Measurements from ENCODE around the gene CPA4. TPM values are rescaled to one million over a fixed set of nuclear protein-coding genes. Genes with fewer than 3 reads are reported as not detected.

Gene CPA4, protein sequence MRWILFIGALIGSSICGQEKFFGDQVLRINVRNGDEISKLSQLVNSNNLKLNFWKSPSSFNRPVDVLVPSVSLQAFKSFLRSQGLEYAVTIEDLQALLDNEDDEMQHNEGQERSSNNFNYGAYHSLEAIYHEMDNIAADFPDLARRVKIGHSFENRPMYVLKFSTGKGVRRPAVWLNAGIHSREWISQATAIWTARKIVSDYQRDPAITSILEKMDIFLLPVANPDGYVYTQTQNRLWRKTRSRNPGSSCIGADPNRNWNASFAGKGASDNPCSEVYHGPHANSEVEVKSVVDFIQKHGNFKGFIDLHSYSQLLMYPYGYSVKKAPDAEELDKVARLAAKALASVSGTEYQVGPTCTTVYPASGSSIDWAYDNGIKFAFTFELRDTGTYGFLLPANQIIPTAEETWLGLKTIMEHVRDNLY
- total RNA-seq = 0.92 and 1.6 TPM in 2 replicates

DNA sequence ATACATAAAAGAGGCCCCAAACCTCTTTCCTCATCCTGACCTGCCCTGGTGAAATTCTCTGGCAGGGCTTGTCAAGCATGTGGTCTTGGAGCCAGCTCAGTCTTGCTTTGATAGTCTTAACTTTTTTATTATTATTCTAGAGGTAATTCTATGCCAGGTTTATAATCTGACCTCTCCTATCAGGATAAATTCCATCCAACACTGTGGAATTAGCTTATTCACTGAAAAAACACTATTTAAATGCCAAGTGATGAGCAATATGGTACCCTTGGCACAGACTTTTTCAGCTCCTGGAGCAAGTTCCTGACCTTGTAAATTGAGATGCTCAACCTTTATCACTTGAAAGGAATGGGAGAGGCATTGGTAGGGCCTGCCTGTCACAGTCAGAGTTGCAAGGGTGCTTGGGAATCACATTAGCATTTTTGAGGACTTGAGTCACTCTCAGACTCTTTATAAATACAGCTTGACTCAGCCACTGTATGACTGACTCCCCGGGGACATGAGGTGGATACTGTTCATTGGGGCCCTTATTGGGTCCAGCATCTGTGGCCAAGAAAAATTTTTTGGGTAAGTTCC is at the start of gene CPA4:
TSS of gene CPA4 (plus strand) at position 480 of the 576 bp plus-strand sequence. CDS start at position 500, 20 bp downstream.

DNA sequence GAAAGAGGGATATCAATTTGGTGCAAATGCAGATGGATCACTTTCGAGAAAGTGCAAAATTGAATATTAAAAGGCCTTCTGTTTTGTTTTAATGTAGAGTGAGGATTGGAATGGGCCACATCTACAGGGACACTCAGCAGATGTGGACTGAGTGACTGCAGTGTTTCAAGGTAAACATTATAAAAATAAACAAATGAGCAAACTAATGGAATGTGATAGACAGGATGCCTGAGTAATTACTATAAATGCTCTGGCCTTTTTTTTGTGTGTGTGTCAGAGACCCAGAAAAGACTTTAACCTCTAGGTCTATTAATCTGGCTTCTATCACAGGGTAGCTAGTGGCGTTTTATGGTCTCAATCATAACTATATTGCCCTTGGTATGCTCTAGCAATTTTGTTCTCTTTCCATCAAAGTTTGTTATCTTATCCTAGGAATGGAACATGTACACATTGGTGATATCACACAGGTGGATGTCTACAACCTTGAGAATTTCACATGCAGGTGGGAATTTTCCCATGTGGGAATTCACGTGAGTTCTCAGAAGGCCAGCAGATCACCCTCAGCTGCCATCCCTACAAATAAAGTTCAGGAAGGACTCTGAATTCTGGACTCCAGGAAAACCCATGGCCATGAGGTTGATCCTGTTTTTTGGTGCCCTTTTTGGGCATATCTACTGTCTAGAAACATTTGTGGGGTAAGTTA is 26.6 kb upstream of the CPA4 start, which contains the start of gene CPA2:
TSS of gene CPA2 (plus strand) at position 606 of the 703 bp plus-strand sequence. CDS start at position 625, 19 bp downstream.

DNA sequence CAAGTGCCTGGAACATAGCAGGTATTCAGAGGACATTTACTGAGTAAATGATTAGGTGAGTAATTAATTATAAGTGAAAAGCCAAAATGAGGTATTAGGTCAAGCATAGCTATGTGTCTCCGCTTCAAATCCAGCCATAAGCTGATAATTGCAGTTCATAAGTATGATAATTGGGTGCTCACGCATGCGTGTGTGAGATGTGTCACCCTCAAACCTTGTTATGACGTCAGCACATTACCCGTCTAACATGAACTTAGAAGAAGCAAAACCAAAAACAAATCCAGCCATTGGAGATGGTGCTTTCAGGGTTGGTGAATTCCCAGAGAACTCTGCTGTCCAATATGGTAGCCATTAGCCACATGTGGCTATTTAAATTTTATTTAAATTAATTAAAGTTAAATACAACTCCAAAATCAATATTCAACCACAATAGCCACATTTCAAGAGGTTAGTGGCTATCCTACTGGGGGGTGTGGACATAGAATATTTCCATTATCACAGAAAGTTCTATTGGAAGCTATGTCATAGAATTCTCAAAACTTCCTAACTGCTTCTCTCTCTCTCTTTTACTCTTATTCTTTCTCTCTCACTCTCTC is 51.4 kb downstream of the CPA4 start, which contains the start of gene CPA5:
TSS of gene CPA5 (plus strand) at position 546 of the 596 bp plus-strand sequence. CDS start 1,670 bp downstream, outside the sequence.

Other genes with a start within 250 kb of the CPA4 start
- 11.0 and 13.1 TPM in 2 replicates for gene ZC3HC1, start 241.8 kb upstream of the CPA4 start, total RNA-seq
- 24.8 and 28.0 TPM in 2 replicates for gene KLHDC10, start 222.6 kb upstream of the CPA4 start, total RNA-seq
- 7.8 and 8.9 TPM in 2 replicates for gene TMEM209, start 87.8 kb upstream of the CPA4 start, total RNA-seq
- not detected in 2 replicates for gene SSMEM1, start 85.3 kb upstream of the CPA4 start, total RNA-seq
- gene CPA2, start 26.3 kb upstream of the CPA4 start, total RNA-seq = not detected in 2 replicates
- gene CPA5, start 51.7 kb downstream of the CPA4 start, total RNA-seq = not detected in 2 replicates
- not detected in 2 replicates for gene CPA1, start 87.3 kb downstream of the CPA4 start, total RNA-seq
- gene CEP41, start 147.9 kb downstream of the CPA4 start, total RNA-seq = 7.0 and 8.0 TPM in 2 replicates
- 0.66 and 2.0 TPM in 2 replicates for gene MEST, start 198.9 kb downstream of the CPA4 start, total RNA-seq

Measured in aortic smooth muscle cell (primary cell).